Neural progenitor cell (in vitro differentiated cells): ENCODE measurements around the gene NUDT16L1. TPM values are rescaled to one million over a fixed set of nuclear protein-coding genes. Genes with fewer than 3 reads are reported as not detected.

Experiments
- DNase-seq: peaks from one replicate; pipeline ENCODE4 v3.0.0-alpha.2; 2016; ENCODE audit warnings: low spot score
- H2AFZ ChIP-seq: fragments of 200-600 bp; sonication (generic); replicated peaks from 2 replicates; pipeline ENCODE4 v1.6.1; 2016; ENCODE audit warnings: antibody characterized with exemption
- H3F3A ChIP-seq: fragments of 200-600 bp; sonication (generic); 2 replicates; pipeline ENCODE4 v1.6.1; 2016; ENCODE audit warnings: antibody characterized with exemption, low read depth
- H3K27ac ChIP-seq: fragments of 200-600 bp; sonication (generic); 2 replicates; pipeline ENCODE4 v1.5.1; 2016; ENCODE audit warnings: mild to moderate bottlenecking
- H3K27me3 ChIP-seq: fragments of 200-600 bp; sonication (generic); 2 replicates; pipeline ENCODE4 v1.6.1; 2016; ENCODE audit warnings: mild to moderate bottlenecking, moderate library complexity
- H3K36me3 ChIP-seq: fragments of 200-600 bp; sonication (generic); 2 replicates; pipeline ENCODE4 v1.5.1; 2016
- H3K4me1 ChIP-seq: fragments of 200-600 bp; sonication (generic); 2 replicates; pipeline ENCODE4 v1.6.1; 2016; ENCODE audit warnings: mixed run types
- H3K4me2 ChIP-seq: fragments of 200-600 bp; sonication (generic); 2 replicates; pipeline ENCODE4 v1.6.1; 2016
- H3K4me3 ChIP-seq: fragments of 200-600 bp; sonication (generic); 2 replicates; pipeline ENCODE4 v1.5.1; 2016
- H3K79me2 ChIP-seq: fragments of 200-600 bp; sonication (generic); 2 replicates; pipeline ENCODE4 v1.6.1; 2016; ENCODE audit warnings: low read depth
- H3K9ac ChIP-seq: fragments of 200-600 bp; sonication (generic); 2 replicates; pipeline ENCODE4 v1.6.1; 2016
- H3K9me3 ChIP-seq: fragments of 200-600 bp; sonication (generic); 2 replicates; pipeline ENCODE4 v1.5.1; 2016; ENCODE audit warnings: low read depth
- H4K20me1 ChIP-seq: fragments of 200-600 bp; sonication (generic); 2 replicates; pipeline ENCODE4 v1.6.1; 2016; ENCODE audit warnings: low read depth
- H3K27ac Mint-ChIP-seq: 3 replicates; pipeline ENCODE4 v1.8.0; 2021; ENCODE audit warnings: mixed read lengths
- H3K27me3 Mint-ChIP-seq: 2 replicates; pipeline ENCODE4 v1.8.0; 2022; ENCODE audit warnings: low read depth, mild to moderate bottlenecking, inconsistent platforms, moderate library complexity, mixed read lengths; ENCODE audit not compliant: insufficient read depth
- H3K36me3 Mint-ChIP-seq: 3 replicates; pipeline ENCODE4 v1.8.0; 2021; ENCODE audit warnings: mixed read lengths
- H3K4me1 Mint-ChIP-seq: 3 replicates; pipeline ENCODE4 v1.8.0; 2021; ENCODE audit warnings: mixed read lengths
- H3K4me3 Mint-ChIP-seq: 3 replicates; pipeline ENCODE4 v1.8.0; 2021; ENCODE audit warnings: mild to moderate bottlenecking, moderate library complexity, mixed read lengths
- H3K9me3 Mint-ChIP-seq: 3 replicates; pipeline ENCODE4 v1.8.0; 2020; ENCODE audit warnings: mixed read lengths
- CTCF ChIP-seq: fragments of 200-600 bp; sonication (generic); IDR thresholded peaks from 2 replicates; pipeline ENCODE4 v1.5.1; 2017; ENCODE audit warnings: antibody characterized with exemption, mild to moderate bottlenecking
- EZH2 ChIP-seq: fragments of 200-600 bp; sonication (generic); IDR thresholded peaks from 2 replicates; pipeline ENCODE4 v1.6.1; 2017; ENCODE audit warnings: antibody characterized with exemption, mild to moderate bottlenecking, moderate library complexity
- EZH2phosphoT487 ChIP-seq: fragments of 200-600 bp; sonication (generic); IDR thresholded peaks from 2 replicates; pipeline ENCODE4 v1.6.1; 2017; ENCODE audit warnings: antibody characterized with exemption
- total RNA-seq: library from RNA; depleted of rRNA; stranded (reverse); fragments of >200 nt; gene quantifications from 2 replicates; pipeline ENCODE4 v1.2.3, GENCODE V29; 2015; ENCODE audit warnings: low replicate concordance

The NUDT16L1 gene
- total RNA-seq, 1 donor from 2014 or later, result 10.9 TPM

- no peak overlapping the region for H3K27ac ChIP-seq
- no peaks in the 10 kb centered on the region for H3K4me1 ChIP-seq
- Mint-ChIP-seq H3K4me3 (no peak overlapping the region), H3K4me1 (peaks cover 18% of the 10 kb centered on the region), H3K27me3 (peaks cover 5% of the 10 kb centered on the region), H3K27ac (no peak overlapping the region), H3K36me3 (peaks cover 8% of the 10 kb centered on the region), H3K9me3 (no peaks in the 10 kb centered on the region)
- no peak overlapping the region for H3K4me3 ChIP-seq
- no peak overlapping the region for H3K9ac ChIP-seq
- DNase-seq, result no peak
- no peaks in the 10 kb centered on the region for H3F3A ChIP-seq
- TF ChIP-seq EZH2 (no peak), EZH2phosphoT487 (no peak), CTCF (no peak)
- H3K79me2 ChIP-seq, result no peaks in the 10 kb centered on the region
- no peak overlapping the region for H2AFZ ChIP-seq
- H3K36me3 ChIP-seq, result no peaks in the 10 kb centered on the region
- no peak overlapping the region for H3K4me2 ChIP-seq
- H4K20me1 ChIP-seq, result peaks cover 4% of the 10 kb centered on the region
- H3K27me3 ChIP-seq, result no peaks in the 10 kb centered on the region
- no peaks in the 10 kb centered on the region for H3K9me3 ChIP-seq
Observed at GRCh38 chr16:4661661-4662060, 31.7 kb upstream of the NUDT16L1 start.

- peaks cover 4% of the 10 kb centered on the region for H4K20me1 ChIP-seq
- no peak overlapping the region for H3K9ac ChIP-seq
- no peaks in the 10 kb centered on the region for H3K36me3 ChIP-seq
- no peak for TF ChIP-seq EZH2
- no peak for TF ChIP-seq EZH2phosphoT487
- TF ChIP-seq CTCF, result no peak
- Mint-ChIP-seq H3K27ac (peak overlapping the region; percentile 34), H3K9me3 (no peaks in the 10 kb centered on the region), H3K4me1 (peaks cover 18% of the 10 kb centered on the region), H3K4me3 (no peak overlapping the region), H3K27me3 (peaks cover 5% of the 10 kb centered on the region), H3K36me3 (peaks cover 10% of the 10 kb centered on the region)
- no peak overlapping the region for H3K4me2 ChIP-seq
- no peaks in the 10 kb centered on the region for H3K9me3 ChIP-seq
- no peaks in the 10 kb centered on the region for H3K4me1 ChIP-seq
- no peaks in the 10 kb centered on the region for H3K27me3 ChIP-seq
- no peaks in the 10 kb centered on the region for H3K79me2 ChIP-seq
- no peak overlapping the region for H3K27ac ChIP-seq
- H3K4me3 ChIP-seq, result no peak overlapping the region
- no peaks in the 10 kb centered on the region for H3F3A ChIP-seq
- no peak overlapping the region for H2AFZ ChIP-seq
- no peak for DNase-seq
Observed at GRCh38 chr16:4663465-4663776, 29.9 kb upstream of the NUDT16L1 start.

GRCh38 chr16:4663777-4664465, 29.4 kb upstream of the NUDT16L1 start:
- Histone ChIP-seq H3K79me2 (no peaks in the 10 kb centered on the region), H3K4me2 (no peak overlapping the region), H3K4me3 (no peak overlapping the region), H3K27ac (no peak overlapping the region), H3K36me3 (no peaks in the 10 kb centered on the region), H3K4me1 (no peaks in the 10 kb centered on the region), H4K20me1 (peaks cover 4% of the 10 kb centered on the region), H2AFZ (no peak overlapping the region), H3F3A (no peaks in the 10 kb centered on the region), H3K9ac (no peak overlapping the region), H3K27me3 (no peaks in the 10 kb centered on the region), H3K9me3 (no peaks in the 10 kb centered on the region)
- Mint-ChIP-seq H3K4me3 (no peak overlapping the region), H3K27me3 (peaks cover 5% of the 10 kb centered on the region), H3K36me3 (peaks cover 10% of the 10 kb centered on the region), H3K9me3 (no peaks in the 10 kb centered on the region), H3K4me1 (peaks cover 18% of the 10 kb centered on the region), H3K27ac (no peak overlapping the region)
- no peak for TF ChIP-seq EZH2phosphoT487
- TF ChIP-seq EZH2, result no peak
- TF ChIP-seq CTCF, result no peak
- DNase-seq, result no peak
